Cerebellar nuclear complex (tissue), 1 donor: Measurements from ENCODE around the gene SULT1B1.

Source experiments
- DNase-seq, 2 experiments: peaks; one replicate each; lab custom pipeline; 2025; lab: John Stamatoyannopoulos, UW

Gene SULT1B1

GRCh38 chr4:69749771-69750170 is 10.6 kb downstream of the SULT1B1 start:
- no peak for DNase-seq

- DNase-seq, result no peak
Measured at GRCh38 chr4:69748173-69748572, 12.2 kb downstream of the SULT1B1 start.

- DNase-seq, result no peak
Measured at GRCh38 chr4:69744157-69744478, 16.3 kb downstream of the SULT1B1 start.

- no peak for DNase-seq
Measured at GRCh38 chr4:69743476-69744156, 16.8 kb downstream of the SULT1B1 start.

GRCh38 chr4:69742596-69742995 is 17.8 kb downstream of the SULT1B1 start:
- no peak for DNase-seq

GRCh38 chr4:69738872-69739271 is 21.5 kb downstream of the SULT1B1 start:
- no peak for DNase-seq

GRCh38 chr4:69735119-69735518 is 25.3 kb downstream of the SULT1B1 start:
- no peak for DNase-seq

GRCh38 chr4:69731847-69732246 is 28.6 kb downstream of the SULT1B1 start:
- DNase-seq, result no peak

GRCh38 chr4:69731241-69731640 is 29.2 kb downstream of the SULT1B1 start:
- no peak for DNase-seq

GRCh38 chr4:69730002-69730401 is 30.4 kb downstream of the SULT1B1 start:
- no peak for DNase-seq

- DNase-seq, result no peak
Measured at GRCh38 chr4:69727926-69728325, 32.5 kb downstream of the SULT1B1 start.

GRCh38 chr4:69727426-69727825 is 33.0 kb downstream of the SULT1B1 start:
- DNase-seq, result no peak

- DNase-seq, result no peak
Measured at GRCh38 chr4:69726971-69727370, 33.4 kb downstream of the SULT1B1 start.

- no peak for DNase-seq
Measured at GRCh38 chr4:69718396-69719271, 41.8 kb downstream of the SULT1B1 start.

- no peak for DNase-seq
Measured at GRCh38 chr4:69717778-69718177, 42.6 kb downstream of the SULT1B1 start.

- DNase-seq, result no peak
Measured at GRCh38 chr4:69716654-69717053, 43.8 kb downstream of the SULT1B1 start.

- no peak for DNase-seq
Measured at GRCh38 chr4:69714086-69714485, 46.3 kb downstream of the SULT1B1 start.

GRCh38 chr4:69713593-69713992 is 46.8 kb downstream of the SULT1B1 start:
- no peak for DNase-seq

- no peak for DNase-seq
Measured at GRCh38 chr4:69710580-69710979, 49.8 kb downstream of the SULT1B1 start.

- no peak for DNase-seq
Measured at GRCh38 chr4:69708211-69708610, 52.2 kb downstream of the SULT1B1 start.

GRCh38 chr4:69707807-69708206 is 52.6 kb downstream of the SULT1B1 start:
- DNase-seq, result no peak

- no peak for DNase-seq
Measured at GRCh38 chr4:69702201-69702600, 58.2 kb downstream of the SULT1B1 start.

- DNase-seq, result no peak
Measured at GRCh38 chr4:69701696-69702095, 58.7 kb downstream of the SULT1B1 start.
